H4 (cell line): ENCODE measurements around the gene NEO1. TPM values are rescaled to one million over a fixed set of nuclear protein-coding genes. Genes with fewer than 3 reads are reported as not detected.
"Not testable (repeated sequence)": the region's sequence is repeated elsewhere in the genome, so short reads cannot be mapped to it uniquely, and the experiment has no call there.

Source experiments
- DNase-seq: peaks from one replicate; pipeline ENCODE4 v3.0.0-alpha.2; 2015; ENCODE audit warnings: low spot score
- total RNA-seq: library from RNA; depleted of rRNA; stranded (reverse); fragments of >200 nt; shearing (Covaris generic); gene quantifications from 2 replicates; pipeline ENCODE4 v1.2.3, GENCODE V29; 2014

Gene NEO1
- total RNA-seq, 1 experiment from 2014 or later, result 47.7 TPM

DNA sequence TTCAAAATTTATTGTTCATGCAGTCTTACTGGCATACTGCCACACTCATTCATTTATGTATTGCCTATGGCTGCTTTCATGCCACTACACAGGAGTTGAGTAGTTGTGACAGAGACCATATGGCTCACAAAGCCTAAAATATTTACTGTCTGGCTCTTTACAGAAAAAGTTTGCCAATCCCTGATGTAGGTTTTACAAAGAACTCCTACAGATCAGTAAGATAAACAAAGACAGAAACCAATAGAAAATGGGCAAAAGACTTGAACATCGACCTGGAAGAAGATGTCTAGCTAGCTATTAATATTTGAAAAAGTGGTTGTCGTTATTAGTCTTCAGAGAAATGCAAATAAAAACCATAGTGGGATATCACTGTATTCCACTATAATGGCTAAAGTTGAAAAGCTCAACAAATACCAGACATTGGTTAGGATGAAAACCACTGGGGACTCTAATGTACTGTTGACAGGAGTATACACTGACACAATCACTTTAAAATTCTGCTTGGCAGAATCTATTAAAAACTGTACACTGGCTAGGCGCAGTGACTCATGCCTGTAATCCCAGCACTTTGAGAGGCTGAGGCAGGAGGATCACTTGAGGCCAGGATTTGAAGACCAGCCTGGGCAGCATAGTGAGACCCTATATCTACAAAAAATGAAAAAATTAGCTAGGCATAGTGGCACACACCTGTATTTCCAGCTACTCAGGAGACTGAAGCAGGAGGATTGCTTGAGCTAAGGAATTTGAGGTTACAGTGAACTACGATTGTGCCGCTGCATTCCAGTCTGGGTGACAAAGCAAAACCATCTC is 87.7 kb downstream of the NEO1 start:
- no peak for DNase-seq

DNA sequence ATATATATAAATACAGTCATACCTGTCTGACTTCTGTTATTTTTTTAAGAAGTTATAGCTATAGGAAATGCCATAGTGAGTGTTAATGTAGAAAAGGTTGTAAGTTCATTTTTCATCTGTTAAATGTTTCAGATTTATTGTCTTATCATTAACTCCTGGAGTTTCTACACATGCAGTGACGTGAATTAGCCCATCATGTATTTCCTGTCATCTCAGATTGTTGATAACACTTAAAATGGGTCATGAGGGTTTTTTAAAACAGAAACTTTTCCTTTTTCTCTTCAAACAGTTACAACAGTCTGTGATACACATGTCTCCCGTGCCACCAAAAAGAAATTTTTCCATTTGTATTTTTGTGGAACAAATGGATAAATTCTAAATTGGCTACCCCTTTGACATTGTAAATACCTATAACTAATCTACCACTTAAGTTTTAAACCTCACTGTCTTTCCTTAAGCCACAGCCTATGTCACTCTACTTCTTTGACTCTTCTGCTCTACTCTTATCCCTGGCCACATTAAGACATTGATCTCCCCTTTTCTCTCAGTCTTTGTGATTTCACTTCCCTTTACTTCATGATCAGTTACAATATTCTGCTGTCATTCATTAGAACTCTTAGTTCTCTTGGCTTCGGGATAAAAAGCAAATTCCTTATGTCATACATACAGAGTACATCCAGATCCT is 89.1 kb downstream of the NEO1 start:
- DNase-seq, result no peak

DNA sequence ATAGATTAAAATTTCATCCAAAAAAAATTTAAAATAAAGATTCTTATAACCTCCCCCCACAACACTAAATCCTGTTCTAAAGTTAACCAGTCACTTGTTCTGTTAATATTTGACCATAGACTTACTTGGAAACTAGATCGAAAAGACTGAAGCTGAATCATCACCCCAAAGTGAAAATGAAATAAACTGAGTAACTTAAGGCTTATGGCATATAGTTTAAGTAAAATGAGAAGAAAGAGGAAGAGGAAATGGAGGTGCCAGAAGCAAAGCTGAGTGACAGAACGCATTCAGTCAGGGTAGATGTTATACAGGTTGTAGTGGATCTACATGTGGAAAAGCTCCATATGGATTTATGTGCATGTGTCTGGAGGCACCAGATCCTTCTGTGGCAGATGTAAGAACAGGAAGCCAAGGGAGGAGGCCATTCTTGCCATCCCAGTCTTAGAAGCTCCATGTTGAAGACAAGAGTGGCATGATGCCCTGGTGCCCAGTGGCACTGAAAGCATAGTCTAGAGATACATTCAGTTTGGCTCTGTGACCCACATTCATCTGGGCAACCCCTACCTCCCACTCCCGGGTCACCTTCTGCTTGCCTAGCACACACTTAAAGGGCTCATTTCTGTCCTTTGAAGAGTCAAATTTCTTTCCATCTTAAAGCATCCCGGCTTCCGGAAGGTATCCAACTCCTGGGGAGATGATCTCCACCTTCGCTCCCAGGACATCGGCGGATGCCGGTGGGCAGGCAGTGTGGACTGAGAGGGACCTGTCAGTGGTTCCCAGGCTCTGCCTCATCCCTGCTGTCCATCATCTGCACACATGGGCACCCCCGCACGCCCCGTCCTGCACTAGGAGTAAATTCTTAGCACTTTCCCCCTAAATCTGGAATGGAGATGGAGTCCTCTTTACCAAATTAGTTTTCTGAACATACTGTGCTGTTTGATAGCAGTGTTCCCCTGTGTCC is 90.8 kb downstream of the NEO1 start:
- no peak for DNase-seq

GRCh38 chr15:73143763-73144155 is 91.5 kb downstream of the NEO1 start:
- no peak for DNase-seq

- DNase-seq, result no peak
These were observed 94.2 kb downstream of the NEO1 start for GRCh38 chr15:73146419-73146818.

GRCh38 chr15:73150831-73151230 is 98.6 kb downstream of the NEO1 start:
- DNase-seq, result no peak

DNA sequence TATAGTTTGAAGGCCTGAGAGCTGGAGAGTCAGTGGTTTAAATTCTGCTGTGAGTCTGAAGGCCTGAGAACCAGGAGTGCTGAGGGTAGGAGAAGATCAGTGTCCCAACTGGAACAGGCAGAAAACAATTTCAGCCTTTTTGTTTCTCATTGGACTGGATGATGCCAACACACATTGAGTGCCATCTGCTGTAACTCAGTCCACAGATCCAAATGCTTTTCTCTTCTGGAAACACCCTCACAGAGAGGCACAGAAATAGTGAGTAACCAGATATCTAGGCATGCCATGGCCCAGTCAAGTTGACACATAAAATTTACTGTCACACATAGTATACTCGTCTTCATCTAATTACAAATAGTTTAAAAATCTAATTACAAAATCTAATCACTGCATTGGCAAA is 100.8 kb downstream of the NEO1 start:
- DNase-seq, result no peak

GRCh38 chr15:73153447-73153846 is 101.2 kb downstream of the NEO1 start:
- DNase-seq, result no peak

DNA sequence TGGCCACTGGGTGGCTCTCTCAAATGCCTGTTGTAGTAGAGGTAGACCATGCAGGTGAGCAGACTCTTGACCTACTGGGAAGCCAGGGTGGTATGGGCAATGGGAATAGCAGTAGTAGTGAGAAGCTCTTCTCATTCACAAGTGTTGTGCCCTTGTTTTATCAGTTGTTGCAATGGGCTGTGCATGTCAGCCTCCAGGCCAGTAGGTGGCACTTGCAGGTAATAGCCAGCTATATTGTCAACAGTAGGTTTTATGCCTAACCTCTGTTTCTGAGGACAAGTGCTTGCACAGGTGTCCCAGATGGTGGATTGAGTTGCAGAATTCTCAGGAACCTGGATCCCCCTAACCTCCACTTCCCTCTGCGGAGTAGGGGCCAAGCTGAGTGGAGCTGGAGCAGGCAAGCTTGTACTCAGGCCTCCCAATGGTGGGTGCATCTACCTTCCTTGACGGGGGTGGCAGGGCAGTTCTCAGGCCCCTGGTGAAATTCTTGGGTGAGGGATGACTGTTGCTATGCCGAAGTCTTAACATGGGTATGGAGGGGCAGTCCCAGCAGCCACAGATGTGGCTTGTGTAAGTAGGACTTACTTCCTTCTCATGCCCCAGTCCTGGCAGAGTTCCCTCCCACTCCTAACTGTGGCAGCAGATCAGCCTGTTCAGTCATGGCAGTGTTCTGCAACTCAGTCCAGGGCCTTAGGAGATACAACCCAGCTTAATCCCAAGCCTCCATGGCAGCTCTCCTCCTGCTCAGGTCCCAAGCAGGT is 104.3 kb downstream of the NEO1 start:
- no peak for DNase-seq

DNA sequence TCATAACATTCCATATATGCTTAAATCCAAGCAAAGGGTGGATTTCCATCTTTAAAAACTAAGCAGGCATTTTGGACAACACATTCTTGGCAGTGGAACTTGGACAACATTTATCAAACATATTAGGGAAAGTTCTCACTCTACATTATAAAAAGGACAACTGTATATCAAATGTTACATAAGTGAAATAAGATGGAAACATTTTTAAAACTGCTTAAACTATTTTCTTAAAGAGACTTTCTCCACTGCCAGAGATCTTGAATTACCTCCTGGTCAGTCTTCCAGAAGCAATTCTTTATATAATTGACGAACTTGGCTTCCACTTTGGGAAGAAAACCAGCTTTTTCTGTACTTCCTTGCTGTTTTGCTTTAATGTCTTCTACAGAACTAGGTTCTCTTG is 109.3 kb downstream of the NEO1 start:
- no peak for DNase-seq

DNA sequence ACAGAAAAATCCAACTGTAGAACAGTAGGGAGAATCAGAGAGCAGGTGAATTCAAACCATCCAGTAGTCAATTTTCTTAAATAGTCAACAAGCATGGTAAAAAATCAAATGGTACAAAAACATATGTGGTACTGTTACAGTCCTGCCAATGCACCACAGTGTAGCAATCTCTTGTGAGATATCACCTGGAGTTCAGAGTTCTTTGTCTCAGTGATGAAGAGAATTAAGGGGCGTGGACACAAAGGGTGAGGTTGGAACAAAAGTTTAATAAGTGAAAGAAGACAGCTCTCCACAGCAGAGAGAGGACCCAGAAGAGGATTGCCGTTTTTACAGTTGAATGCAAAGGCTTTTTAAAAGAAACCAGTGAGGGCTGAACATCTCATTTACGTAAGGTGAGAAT is 113.2 kb downstream of the NEO1 start:
- no peak for DNase-seq

DNA sequence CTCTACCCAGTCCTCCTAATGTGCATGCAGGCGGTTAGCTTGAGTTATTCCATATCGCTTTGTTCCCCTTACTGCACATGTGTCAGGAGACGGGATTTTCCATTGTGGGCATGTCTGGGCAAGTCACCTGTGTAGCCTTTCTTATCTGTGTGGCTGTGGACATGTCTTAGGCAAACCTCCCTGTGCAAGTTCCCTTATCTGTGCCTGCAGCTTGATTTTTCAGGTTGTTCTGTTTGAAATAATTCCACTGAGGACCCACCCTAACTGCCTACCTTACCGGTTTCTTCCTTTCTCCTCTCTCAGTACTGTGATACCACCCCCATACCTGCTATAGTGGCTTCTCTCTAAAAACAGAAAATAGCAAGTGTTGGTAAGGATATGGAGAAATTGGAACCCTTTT is 113.6 kb downstream of the NEO1 start:
- DNase-seq, result no peak

DNA sequence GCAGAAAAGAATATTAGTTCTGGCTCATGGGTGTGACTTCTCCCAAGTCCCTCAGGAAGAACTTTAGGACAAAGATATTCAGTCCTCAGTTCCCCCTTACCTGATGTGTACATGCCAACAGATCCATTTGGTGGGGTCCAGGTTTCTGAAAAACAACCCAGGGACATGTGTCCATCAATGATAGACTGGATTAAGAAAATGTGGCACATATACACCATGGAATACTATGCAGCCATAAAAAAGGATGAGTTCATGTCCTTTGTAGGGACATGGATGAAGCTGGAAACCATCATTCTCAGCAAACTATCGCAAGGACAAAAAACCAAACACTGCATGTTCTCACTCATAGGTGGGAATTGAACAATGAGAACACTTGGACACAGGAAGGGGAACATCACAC is 114.4 kb downstream of the NEO1 start:
- not testable (repeated sequence) for DNase-seq

- no peak for DNase-seq
These were observed 116.2 kb downstream of the NEO1 start for GRCh38 chr15:73168487-73168886.

DNA sequence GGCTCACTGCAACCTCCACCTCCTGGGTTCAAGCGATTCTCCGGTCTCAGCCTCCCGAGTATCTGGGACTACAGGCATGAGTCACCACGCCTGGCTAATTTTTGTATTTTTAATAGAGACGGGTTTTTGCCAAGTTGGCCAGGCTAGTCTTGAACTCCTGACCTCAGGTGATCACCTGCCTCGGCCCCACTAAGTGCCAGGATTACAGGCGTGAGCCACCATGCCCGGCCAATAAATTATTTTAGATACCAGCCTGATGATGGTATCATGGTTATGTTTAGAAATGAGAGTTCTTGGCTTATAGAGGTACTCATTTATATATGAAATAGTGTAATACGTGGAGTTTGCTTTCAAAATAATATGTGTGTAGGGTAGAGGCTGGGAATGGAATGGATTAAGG is 119.4 kb downstream of the NEO1 start:
- no peak for DNase-seq

DNA sequence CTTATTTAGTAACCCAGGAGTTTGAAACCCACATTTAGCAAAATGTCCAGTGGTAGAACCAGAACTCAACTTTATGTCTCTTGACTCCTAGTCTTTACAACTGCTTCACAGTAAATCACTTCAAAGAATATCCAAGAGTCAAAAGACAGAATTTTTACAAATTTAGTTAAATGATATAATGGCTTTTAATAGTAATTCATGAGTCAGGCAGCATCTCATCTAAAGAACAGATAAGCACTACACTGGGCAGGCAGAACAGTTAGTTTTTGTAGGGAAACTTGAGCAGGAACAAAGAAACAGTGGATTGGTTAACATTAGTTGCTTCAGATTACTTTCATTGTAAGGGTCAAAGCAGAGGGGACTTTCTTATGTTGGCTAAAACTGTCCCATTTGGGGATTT is 120.2 kb downstream of the NEO1 start:
- DNase-seq, result no peak

DNA sequence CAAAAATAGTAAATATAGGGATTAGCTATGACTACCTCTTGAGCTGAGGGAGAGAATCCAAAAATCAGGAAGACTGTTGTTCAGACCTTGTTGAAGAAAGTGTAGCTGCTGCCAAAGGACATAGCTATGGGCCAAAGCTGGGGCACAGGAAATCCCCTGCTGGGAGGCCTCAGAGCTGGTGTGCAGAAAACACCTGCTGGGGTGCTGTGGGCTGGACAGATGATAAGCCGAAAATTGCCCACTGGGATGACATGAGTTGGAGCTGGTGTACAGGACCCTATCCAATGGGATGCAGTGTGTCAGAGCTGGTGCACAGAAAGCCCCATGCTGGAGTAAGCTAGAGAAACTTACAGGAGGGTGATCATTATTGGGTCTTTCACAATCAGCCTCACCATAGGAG is 121.9 kb downstream of the NEO1 start:
- no peak for DNase-seq

- DNase-seq, result no peak
These were observed 123.1 kb downstream of the NEO1 start for GRCh38 chr15:73175382-73175781.

DNA sequence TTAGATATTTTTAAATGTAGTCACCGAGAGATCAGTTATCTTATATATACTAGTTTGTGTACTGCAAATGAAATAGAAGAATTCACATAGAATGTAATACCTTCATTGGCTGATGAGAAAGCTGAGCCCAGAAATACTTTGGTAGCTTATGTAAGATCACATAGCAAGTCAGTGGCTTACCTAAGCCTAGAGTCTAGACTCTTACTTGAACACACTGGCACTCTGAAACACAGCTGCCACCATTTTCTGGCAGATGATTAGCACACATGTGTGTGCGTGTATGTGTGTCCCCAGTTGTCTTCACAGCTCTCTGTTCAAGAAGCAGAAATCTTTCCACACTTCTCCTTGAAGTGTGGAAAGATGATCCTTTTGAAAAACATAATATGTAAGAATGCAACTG is 124.3 kb downstream of the NEO1 start:
- no peak for DNase-seq

GRCh38 chr15:73183071-73183470 is 130.8 kb downstream of the NEO1 start:
- no peak for DNase-seq

DNA sequence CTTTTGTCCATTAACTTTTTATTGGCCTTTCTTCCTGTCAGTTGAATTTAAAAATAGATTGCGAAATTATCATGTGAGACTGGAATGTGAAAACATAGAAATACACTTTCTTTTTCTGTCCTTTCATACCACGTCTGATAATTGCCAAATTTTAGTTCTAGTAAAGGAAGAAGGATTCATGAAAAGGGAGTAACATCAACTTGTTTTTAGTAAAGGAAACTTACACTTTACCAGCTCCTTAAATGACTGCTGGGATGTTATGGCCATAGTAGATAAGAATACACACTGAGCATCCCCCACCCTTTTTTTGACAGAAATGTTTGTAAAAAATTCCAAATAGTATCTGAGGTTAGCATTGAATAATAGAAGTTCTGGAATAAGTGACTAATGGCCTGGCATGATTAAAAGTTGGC is 137.9 kb downstream of the NEO1 start:
- DNase-seq, result no peak

DNA sequence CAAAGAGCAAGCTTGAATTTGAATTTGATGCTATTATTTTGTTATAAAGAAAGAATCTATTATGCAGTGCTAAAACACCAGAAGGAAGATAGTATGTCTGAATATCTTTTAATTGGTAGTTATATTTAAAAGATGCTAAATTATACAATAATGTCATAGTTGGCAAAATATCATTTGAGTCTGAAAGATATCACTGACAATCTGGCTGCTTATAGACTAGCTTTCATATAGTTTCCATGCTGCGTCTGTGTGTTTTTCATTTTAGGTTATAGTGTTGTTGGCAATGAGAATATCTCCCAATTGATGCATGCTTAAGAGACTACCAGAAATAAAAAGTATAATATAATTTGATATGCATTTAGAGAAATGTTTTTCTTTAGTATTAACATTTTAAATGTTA is 142.9 kb downstream of the NEO1 start:
- no peak for DNase-seq
